OCI-LY7 (cell line): ENCODE measurements around the gene TNNI3K. TPM values are rescaled to one million over a fixed set of nuclear protein-coding genes. Genes with fewer than 3 reads are reported as not detected.

Experiments used
- BruUV-seq: library from RNA; stranded (reverse); fragments of 400-500 nt; replicated peaks from 2 replicates; lab custom pipeline; 2021; lab: Mats Ljungman, UMichigan
- CTCF ChIA-PET: fragments of 300-600 bp; sonication (Branson Sonifier 250); formaldehyde crosslinking; loops from one replicate; lab custom pipeline; 2022; ENCODE audit warnings: antibody characterized with exemption; ENCODE audit not compliant: unreplicated experiment; lab: Charles Lee
- POLR2A ChIA-PET: fragments of 300-600 bp; sonication (Branson Sonifier 250); formaldehyde crosslinking; loops from one replicate; lab custom pipeline; 2022; ENCODE audit warnings: antibody characterized with exemption; lab: Charles Lee
- DNase-seq: peaks from one replicate; pipeline ENCODE4 v3.0.0-alpha.2; 2015; ENCODE audit warnings: low spot score
- H2AFZ ChIP-seq: fragments of 200-600 bp; sonication (generic), shearing (Covaris generic); 2 replicates; pipeline ENCODE4 v1.6.1; 2014; ENCODE audit warnings: mild to moderate bottlenecking, antibody characterized with exemption, low read length, moderate library complexity
- H3K27ac ChIP-seq: fragments of 200-600 bp; sonication (generic); 2 replicates; pipeline ENCODE4 v1.5.1; 2014; ENCODE audit warnings: mixed run types, low read depth, mild to moderate bottlenecking, moderate library complexity, low read length, inconsistent platforms; ENCODE audit not compliant: poor library complexity, severe bottlenecking
- H3K36me3 ChIP-seq: fragments of 200-600 bp; sonication (generic); 2 replicates; pipeline ENCODE4 v1.6.1; 2014; ENCODE audit warnings: mild to moderate bottlenecking, antibody characterized with exemption, low read length, moderate library complexity, mixed read lengths; ENCODE audit not compliant: insufficient read depth
- H3K4me1 ChIP-seq: fragments of 200-600 bp; sonication (generic); 2 replicates; pipeline ENCODE4 v1.5.1; 2014; ENCODE audit warnings: mild to moderate bottlenecking, low read length; ENCODE audit not compliant: insufficient read depth, poor library complexity, severe bottlenecking
- H3K4me2 ChIP-seq: fragments of 200-600 bp; sonication (generic); 2 replicates; pipeline ENCODE4 v1.6.1; 2014; ENCODE audit warnings: mild to moderate bottlenecking, low read length
- H3K4me3 ChIP-seq: fragments of 200-600 bp; sonication (generic); 2 replicates; pipeline ENCODE4 v1.5.1; 2014; ENCODE audit warnings: mild to moderate bottlenecking, low read depth, low read length; ENCODE audit not compliant: poor library complexity, severe bottlenecking
- H3K79me2 ChIP-seq: fragments of 200-600 bp; sonication (generic); 2 replicates; pipeline ENCODE4 v1.6.1; 2016; ENCODE audit warnings: low read depth, mild to moderate bottlenecking, low read length, moderate library complexity, mixed read lengths; ENCODE audit not compliant: insufficient read depth
- H3K9me2 ChIP-seq: fragments of 200-600 bp; sonication (generic); 2 replicates; pipeline ENCODE4 v1.6.1; 2016; ENCODE audit warnings: mild to moderate bottlenecking, low read length, mixed read lengths; ENCODE audit not compliant: insufficient read depth
- H3K9me3 ChIP-seq: fragments of 200-600 bp; sonication (generic); 2 replicates; pipeline ENCODE4 v1.6.1; 2014; ENCODE audit warnings: mild to moderate bottlenecking, mixed run types, low read length, mixed read lengths
- H4K20me1 ChIP-seq: fragments of 200-600 bp; sonication (generic); 2 replicates; pipeline ENCODE4 v1.6.1; 2014; ENCODE audit warnings: mild to moderate bottlenecking, antibody characterized with exemption, low read length, moderate library complexity, mixed read lengths; ENCODE audit not compliant: insufficient read depth
- CTCF ChIP-seq: fragments of 200-600 bp; sonication (generic); conservative IDR thresholded peaks from 2 replicates; pipeline ENCODE4 v1.5.1; 2014; ENCODE audit warnings: mild to moderate bottlenecking, antibody characterized with exemption, low read length, moderate library complexity, mixed read lengths
- EZH2phosphoT487 ChIP-seq: fragments of 200-600 bp; sonication (generic); IDR thresholded peaks from 2 replicates; pipeline ENCODE4 v1.6.1; 2018; ENCODE audit warnings: low read depth, borderline replicate concordance, mild to moderate bottlenecking, mixed run types, antibody characterized with exemption, low read length, moderate library complexity, mixed read lengths
- intact Hi-C: fragments of 100-400 bp; cut with micrococcal nuclease; formaldehyde crosslinking; loops from one replicate; pipeline ENCODE4 v1.10.0; 2022; ENCODE audit not compliant: unreplicated experiment
- total RNA-seq, 2 experiments: library from RNA; depleted of rRNA in 1 of 2; stranded (reverse); fragments of >200 nt in 1 of 2; shearing (Covaris generic) in 1 of 2; gene quantifications; 2 replicates each; pipeline ENCODE4 v1.2.3, GENCODE V29; 2014 to 2022

The TNNI3K gene
- total RNA-seq, 2 experiments from 2014 or later, result not detected

- Histone ChIP-seq H3K36me3 (no peaks in the 10 kb centered on the region), H3K4me2 (no peak overlapping the region), H2AFZ (no peak overlapping the region), H3K9me2 (no peaks in the 10 kb centered on the region), H3K4me1 (no peaks in the 10 kb centered on the region), H4K20me1 (no peaks in the 10 kb centered on the region), H3K79me2 (no peaks in the 10 kb centered on the region), H3K4me3 (no peak overlapping the region), H3K9me3 (no peaks in the 10 kb centered on the region), H3K27ac (no peak overlapping the region)
- BruUV-seq, result no TSS peak
- ChIA-PET CTCF (no interaction called here), POLR2A (no interaction called here)
- no peak for DNase-seq
- intact Hi-C loops, result no loop called here
- TF ChIP-seq EZH2phosphoT487, result no peak
- TF ChIP-seq CTCF, result no peak
Observed at GRCh38 chr1:74222701-74223100, 12.5 kb upstream of the TNNI3K start.

GRCh38 chr1:74223453-74223852, 11.7 kb upstream of the TNNI3K start:
- Histone ChIP-seq H3K79me2 (no peaks in the 10 kb centered on the region), H3K27ac (no peak overlapping the region), H3K9me2 (no peaks in the 10 kb centered on the region), H2AFZ (no peak overlapping the region), H4K20me1 (no peaks in the 10 kb centered on the region), H3K4me3 (no peak overlapping the region), H3K9me3 (no peaks in the 10 kb centered on the region), H3K4me2 (no peak overlapping the region), H3K36me3 (no peaks in the 10 kb centered on the region), H3K4me1 (no peaks in the 10 kb centered on the region)
- intact Hi-C loops, result no loop called here
- ChIA-PET POLR2A (no interaction called here), CTCF (no interaction called here)
- DNase-seq, result no peak
- TF ChIP-seq CTCF (no peak), EZH2phosphoT487 (no peak)
- BruUV-seq, result no TSS peak

GRCh38 chr1:74236440-74236839, 1.3 kb downstream of the TNNI3K start:
- no peak overlapping the region for H3K4me2 ChIP-seq
- no peaks in the 10 kb centered on the region for H3K4me1 ChIP-seq
- H3K9me2 ChIP-seq, result no peaks in the 10 kb centered on the region; the same call in 1 of the 2 replicates
- no TSS peak for BruUV-seq
- H4K20me1 ChIP-seq, result no peaks in the 10 kb centered on the region
- TF ChIP-seq EZH2phosphoT487, result no peak
- no peak for TF ChIP-seq CTCF
- no peak overlapping the region for H2AFZ ChIP-seq
- POLR2A ChIA-PET, result no interaction called here
- intact Hi-C loops, result no loop called here
- no peak overlapping the region for H3K4me3 ChIP-seq
- no peaks in the 10 kb centered on the region for H3K79me2 ChIP-seq
- DNase-seq, result no peak
- H3K27ac ChIP-seq, result no peak overlapping the region
- H3K36me3 ChIP-seq, result no peaks in the 10 kb centered on the region
- H3K9me3 ChIP-seq, result no peaks in the 10 kb centered on the region
- CTCF ChIA-PET, result no interaction called here
